Liver (tissue), 9 donors: ENCODE measurements around the gene TBC1D7. TPM values are rescaled to one million over a fixed set of nuclear protein-coding genes. Genes with fewer than 3 reads are reported as not detected.

Source experiments
- DNase-seq: peaks from one replicate; pipeline ENCODE4 v3.0.0-alpha.2; 2017; ENCODE audit warnings: low spot score
- H3K27ac ChIP-seq, 2 donors: one replicate each; pipeline ENCODE4 v1.7.0; 2013; ENCODE audit warnings: inconsistent platforms in 2 of 2, low read length in 2 of 2, control low read depth in 1 of 2, low read depth in 1 of 2, mild to moderate bottlenecking in 1 of 2
- H3K27me3 ChIP-seq, 4 donors: one replicate each; pipeline versions ENCODE4 v1.6.1 to v1.7.0; 2013; ENCODE audit warnings: low read length in 3 of 4, inconsistent platforms in 1 of 4, mild to moderate bottlenecking in 1 of 4, moderate library complexity in 1 of 4; ENCODE audit not compliant: control insufficient read depth in 4 of 4, insufficient read depth in 4 of 4
- H3K36me3 ChIP-seq, 4 donors: one replicate each; pipeline versions ENCODE4 v1.6.1 to v1.7.0; 2013; ENCODE audit warnings: low read length in 3 of 4, mild to moderate bottlenecking in 3 of 4, low read depth in 1 of 4, moderate library complexity in 1 of 4; ENCODE audit not compliant: control insufficient read depth in 4 of 4, insufficient read depth in 3 of 4
- H3K4me1 ChIP-seq, 4 donors: one replicate each; pipeline versions ENCODE4 v1.6.1 to v1.7.0; 2013; ENCODE audit warnings: low read length in 3 of 4, mild to moderate bottlenecking in 3 of 4, moderate library complexity in 1 of 4; ENCODE audit not compliant: control insufficient read depth in 4 of 4, insufficient read depth in 4 of 4
- H3K4me3 ChIP-seq, 3 donors: one replicate each; pipeline versions ENCODE4 v1.6.1 to v1.7.0; 2013; ENCODE audit warnings: low read length in 3 of 3, control low read depth in 1 of 3, low read depth in 1 of 3, mild to moderate bottlenecking in 1 of 3
- H3K9ac ChIP-seq, 2 donors: one replicate each; pipeline ENCODE4 v1.7.0; 2013; ENCODE audit warnings: low read length in 2 of 2, mild to moderate bottlenecking in 2 of 2, moderate library complexity in 2 of 2, control low read depth in 1 of 2, low read depth in 1 of 2
- H3K9me3 ChIP-seq, 4 donors: one replicate each; pipeline versions ENCODE4 v1.6.1 to v1.7.0; 2013; ENCODE audit warnings: low read length in 3 of 4; ENCODE audit not compliant: control insufficient read depth in 4 of 4
- ATF3 ChIP-seq: IDR thresholded peaks from 2 replicates; pipeline ENCODE4 v1.6.1; 2016; ENCODE audit warnings: antibody characterized with exemption
- FOXA1 ChIP-seq: IDR thresholded peaks from 2 replicates; pipeline ENCODE4 v1.6.1; 2016; ENCODE audit warnings: antibody characterized with exemption
- FOXA2 ChIP-seq: IDR thresholded peaks from 2 replicates; pipeline ENCODE4 v1.6.1; 2016; ENCODE audit warnings: antibody characterized with exemption
- GABPA ChIP-seq, 2 donors: IDR thresholded peaks in 1 of 2; conservative IDR thresholded peaks in 1 of 2; 2 replicates each; pipeline ENCODE4 v1.6.1; 2016; ENCODE audit warnings: antibody characterized with exemption in 2 of 2, mild to moderate bottlenecking in 1 of 2, moderate library complexity in 1 of 2
- HNF4G ChIP-seq: IDR thresholded peaks from 2 replicates; pipeline ENCODE4 v1.6.1; 2016; ENCODE audit warnings: antibody characterized with exemption
- REST ChIP-seq: IDR thresholded peaks from 2 replicates; pipeline ENCODE4 v1.6.1; 2016; ENCODE audit warnings: antibody characterized with exemption, mild to moderate bottlenecking
- SP1 ChIP-seq: IDR thresholded peaks from 2 replicates; pipeline ENCODE4 v1.6.1; 2018; ENCODE audit warnings: antibody characterized with exemption, mild to moderate bottlenecking
- TAF1 ChIP-seq: conservative IDR thresholded peaks from 2 replicates; pipeline ENCODE4 v1.6.1; 2016; ENCODE audit warnings: antibody characterized with exemption, mild to moderate bottlenecking
- YY1 ChIP-seq: IDR thresholded peaks from 2 replicates; pipeline ENCODE4 v1.6.1; 2016; ENCODE audit warnings: antibody characterized with exemption, mild to moderate bottlenecking
- WGBS: extraction: QIAGEN DNeasy Blood & Tissue Kit; methylation state at CpG from one replicate; pipeline ENCODE4 v1.1.7; 2013; 5-methylcytosine and 5-hydroxymethylcytosine counted together
- polyA plus RNA-seq, 2 donors: library from polyadenylated mRNA; stranded (reverse) in 1 of 2; unstranded in 1 of 2; fragments of 200-250 nt in 1 of 2; fragments of >200 nt in 1 of 2; fragmentation: Nextera tagmentation in 1 of 2; extraction: Ambion mirVana in 1 of 2; gene quantifications; one replicate each; pipeline versions ENCODE4 v1.2.1 to v1.2.3, GENCODE V29; 2013 to 2015
- total RNA-seq, 2 donors: library from RNA; depleted of rRNA; stranded (reverse); fragments of >200 nt; gene quantifications; one replicate each; pipeline ENCODE4 v1.2.3, GENCODE V29; 2014
- TF ChIP-seq, protein P1 (sequence below): fragments of 150-350 bp; IDR thresholded peaks from 2 replicates; pipeline ENCODE4 v1.5.1; 2017; ENCODE audit warnings: improper control_type of control experiment, low read depth, low read length; ENCODE audit not compliant: missing input control
- donor health status: healthy.
- donor health status: healthy.
- donor health status: healthy.
- donor health status: healthy.
- donor health status: healthy.

Gene TBC1D7
- total and polyA plus RNA-seq, 4 donors, result 9.6 to 18.8 (median 10.6) TPM

DNA sequence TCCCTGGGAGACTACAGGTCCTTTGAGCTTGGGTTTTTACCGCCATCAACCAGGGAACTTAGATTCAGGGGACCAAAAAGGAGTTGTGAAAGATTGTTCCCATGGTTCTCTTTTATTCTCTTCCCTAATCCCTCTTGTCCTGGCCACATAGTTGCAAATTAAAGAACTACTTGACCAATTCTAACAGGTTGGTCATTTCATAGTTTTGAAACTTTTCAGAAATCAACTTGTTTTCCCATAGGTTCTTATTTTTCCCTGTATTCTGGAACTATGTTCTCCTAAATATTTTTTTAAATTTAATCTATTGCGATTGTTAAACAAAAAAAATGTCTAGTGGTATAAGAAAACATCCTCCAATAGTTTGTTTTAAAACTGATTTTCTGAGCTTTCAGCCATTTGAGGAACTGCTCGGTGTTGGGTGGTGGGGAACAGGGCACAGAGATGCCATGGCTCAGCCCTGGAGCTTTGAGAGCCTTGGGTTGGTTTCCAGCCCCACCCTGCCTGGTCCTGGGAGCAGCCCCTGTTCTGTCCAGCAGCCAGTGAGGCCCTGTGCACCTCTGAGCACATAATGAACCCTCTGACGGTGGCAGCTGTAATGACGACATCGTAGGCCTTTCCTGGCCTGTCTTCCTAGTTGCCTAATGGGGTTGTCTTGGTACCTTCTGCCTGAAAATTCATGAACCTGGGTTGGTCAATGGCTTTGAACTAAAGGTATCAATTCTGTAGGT is 53.5 kb downstream of the TBC1D7 start:
- Histone ChIP-seq H3K36me3 (peaks cover 0 to 2% (median 0%) of the 10 kb centered on the region in 4 donors), H3K9me3 (no peaks in the 10 kb centered on the region), H3K4me3 (no peak overlapping the region), H3K4me1 (no peaks in the 10 kb centered on the region), H3K9ac (no peak overlapping the region), H3K27ac (no peak overlapping the region), H3K27me3 (no peaks in the 10 kb centered on the region)
- TF ChIP-seq SP1, result no peak
- TF ChIP-seq YY1, result no peak
- TF ChIP-seq FOXA2, result no peak
- no peak for TF ChIP-seq FOXA1
- no peak for TF ChIP-seq TAF1
- no peak for DNase-seq
- WGBS, result 75% methylated on average over 6 of the region's 6 CpGs

GRCh38 chr6:13273931-13274706 is 54.2 kb downstream of the TBC1D7 start:
- TF ChIP-seq, protein P1, sequence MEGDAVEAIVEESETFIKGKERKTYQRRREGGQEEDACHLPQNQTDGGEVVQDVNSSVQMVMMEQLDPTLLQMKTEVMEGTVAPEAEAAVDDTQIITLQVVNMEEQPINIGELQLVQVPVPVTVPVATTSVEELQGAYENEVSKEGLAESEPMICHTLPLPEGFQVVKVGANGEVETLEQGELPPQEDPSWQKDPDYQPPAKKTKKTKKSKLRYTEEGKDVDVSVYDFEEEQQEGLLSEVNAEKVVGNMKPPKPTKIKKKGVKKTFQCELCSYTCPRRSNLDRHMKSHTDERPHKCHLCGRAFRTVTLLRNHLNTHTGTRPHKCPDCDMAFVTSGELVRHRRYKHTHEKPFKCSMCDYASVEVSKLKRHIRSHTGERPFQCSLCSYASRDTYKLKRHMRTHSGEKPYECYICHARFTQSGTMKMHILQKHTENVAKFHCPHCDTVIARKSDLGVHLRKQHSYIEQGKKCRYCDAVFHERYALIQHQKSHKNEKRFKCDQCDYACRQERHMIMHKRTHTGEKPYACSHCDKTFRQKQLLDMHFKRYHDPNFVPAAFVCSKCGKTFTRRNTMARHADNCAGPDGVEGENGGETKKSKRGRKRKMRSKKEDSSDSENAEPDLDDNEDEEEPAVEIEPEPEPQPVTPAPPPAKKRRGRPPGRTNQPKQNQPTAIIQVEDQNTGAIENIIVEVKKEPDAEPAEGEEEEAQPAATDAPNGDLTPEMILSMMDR, result no peak
- TF ChIP-seq GABPA (IDR thresholded peaks at IDR 0.05 in 1 of 2, conservative IDR thresholded peaks at IDR 0.05 in 1 of 2) (no peak), REST (no peak), HNF4G (no peak), ATF3 (no peak)
- Histone ChIP-seq H3K4me3 (no peak overlapping the region), H3K27ac (no peak overlapping the region), H3K27me3 (no peaks in the 10 kb centered on the region), H3K9ac (no peak overlapping the region), H3K36me3 (peaks cover 0 to 2% (median 0%) of the 10 kb centered on the region in 4 donors), H3K9me3 (no peaks in the 10 kb centered on the region), H3K4me1 (no peaks in the 10 kb centered on the region)
- DNase-seq, result no peak
- WGBS, result 74% methylated on average over 21 of the region's 21 CpGs
